ENCODE results near the gene ECD. TPM values are rescaled to one million over a fixed set of nuclear protein-coding genes. Genes with fewer than 3 reads are reported as not detected.
"Not testable (repeated sequence)": the region's sequence is repeated elsewhere in the genome, so short reads cannot be mapped to it uniquely, and the experiment has no call there.

Gene ECD
- total RNA-seq, 2 experiments from 2014 or later, result 30.5 to 31.7 TPM

DNA sequence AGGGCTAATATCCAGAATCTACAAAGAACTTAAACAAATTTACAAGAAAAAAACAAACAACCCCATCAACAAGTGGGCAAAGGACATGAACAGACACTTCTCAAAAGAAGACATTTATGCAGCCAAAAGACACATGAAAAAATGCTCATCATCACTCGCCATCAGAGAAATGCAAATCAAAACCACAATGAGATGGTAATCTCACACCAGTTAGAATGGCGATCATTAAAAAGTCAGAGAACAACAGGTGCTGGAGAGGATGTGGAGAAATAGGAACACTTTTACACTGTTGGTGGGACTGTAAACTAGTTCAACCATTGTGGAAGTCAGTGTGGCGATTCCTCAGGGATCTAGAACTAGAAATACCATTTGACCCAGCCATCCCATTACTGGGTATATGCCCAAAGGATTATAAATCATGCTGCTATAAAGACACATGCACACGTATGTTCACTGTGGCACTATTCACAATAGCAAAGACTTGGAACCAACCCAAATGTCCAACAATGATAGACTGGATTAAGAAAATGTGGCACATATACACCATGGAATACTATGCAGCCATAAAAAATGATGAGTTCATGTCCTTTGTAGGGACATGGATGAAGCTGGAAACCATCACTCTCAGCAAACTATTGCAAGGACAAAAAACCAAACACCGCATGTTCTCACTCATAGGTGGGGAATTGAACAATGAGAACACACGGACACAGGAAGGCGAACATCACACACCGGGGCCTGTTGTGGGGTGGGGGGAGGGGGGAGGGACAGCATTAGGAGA, 17.0 kb downstream of the ECD start:
- POLR2A ChIA-PET, H3K4me3 Mint-ChIP-seq, DNase-seq, CTCF ChIA-PET, H3K27ac Mint-ChIP-seq, H3K4me1 Mint-ChIP-seq, H3K9me3 Mint-ChIP-seq, H3K27me3 Mint-ChIP-seq: not testable (repeated sequence)
- peaks cover 42% of the 10 kb centered on the region for H3K36me3 Mint-ChIP-seq (ENCODE audit: low read depth)

DNA sequence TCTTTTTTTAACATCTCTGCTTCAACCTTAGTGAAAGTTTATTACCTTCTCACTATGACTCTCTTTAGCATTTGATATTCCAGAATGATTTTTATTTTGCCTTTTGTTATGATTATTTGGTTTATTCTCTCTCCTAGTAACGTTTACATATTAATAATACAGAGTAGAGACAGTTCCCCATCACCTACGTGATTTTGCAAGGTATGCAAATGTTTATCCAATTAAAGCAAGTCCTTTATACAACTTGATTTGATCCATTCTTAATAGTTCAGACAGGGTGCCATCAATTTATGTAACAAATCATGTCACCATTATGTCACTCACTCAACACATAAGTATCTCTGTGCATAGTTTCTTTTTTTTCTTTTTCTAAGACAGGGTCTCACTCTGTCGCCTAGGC, 26.2 kb downstream of the ECD start:
- H3K36me3 Mint-ChIP-seq (ENCODE audit: low read depth), result peaks cover 32% of the 10 kb centered on the region
- POLR2A ChIA-PET, result no interaction called here

DNA sequence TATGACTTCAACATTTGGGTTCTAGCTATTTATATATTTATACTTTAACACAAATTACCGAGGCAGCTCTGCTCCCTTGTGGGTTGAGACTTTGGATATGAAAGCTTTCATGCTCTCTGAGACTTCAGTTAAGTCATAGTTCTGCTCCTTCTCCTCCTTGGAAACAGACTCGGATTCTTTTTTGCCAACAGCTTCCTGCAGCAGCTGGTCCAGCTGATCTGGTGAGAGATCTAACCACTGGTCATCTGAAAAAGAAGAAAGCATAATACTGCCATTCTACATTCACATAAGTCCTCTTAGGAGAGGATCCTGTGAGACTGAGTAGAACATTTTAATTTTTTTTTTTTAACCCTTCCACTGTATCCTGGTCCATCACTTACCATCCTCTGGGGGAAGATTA, 28.6 kb downstream of the ECD start:
- H3K36me3 Mint-ChIP-seq (ENCODE audit: low read depth), result peaks cover 46% of the 10 kb centered on the region
- peaks cover 2% of the 10 kb centered on the region for H3K4me1 Mint-ChIP-seq
- ChIA-PET POLR2A (interaction anchor here (0.9 kb wide), 1 partner anchor 43 kb away, joined by 3 read pairs; no protein-coding TSS in a partner anchor), CTCF (interaction anchor here (0.6 kb wide), 2 partner anchors 42 to 787 kb away, joined by 3 read pairs; no protein-coding TSS in a partner anchor)
- no peak overlapping the region for H3K27ac Mint-ChIP-seq
- H3K27me3 Mint-ChIP-seq, result no peaks in the 10 kb centered on the region
- H3K4me3 Mint-ChIP-seq, result no peak overlapping the region
- H3K9me3 Mint-ChIP-seq, result no peaks in the 10 kb centered on the region
- DNase-seq, result no peak

More for the DNA sequence above, 26.2 kb downstream of the ECD start:
- Mint-ChIP-seq H3K9me3 (no peaks in the 10 kb centered on the region), H3K4me3 (no peak overlapping the region), H3K27ac (no peak overlapping the region), H3K4me1 (no peaks in the 10 kb centered on the region), H3K27me3 (no peaks in the 10 kb centered on the region)
- CTCF ChIA-PET, result no interaction called here
- no peak for DNase-seq

DNA sequence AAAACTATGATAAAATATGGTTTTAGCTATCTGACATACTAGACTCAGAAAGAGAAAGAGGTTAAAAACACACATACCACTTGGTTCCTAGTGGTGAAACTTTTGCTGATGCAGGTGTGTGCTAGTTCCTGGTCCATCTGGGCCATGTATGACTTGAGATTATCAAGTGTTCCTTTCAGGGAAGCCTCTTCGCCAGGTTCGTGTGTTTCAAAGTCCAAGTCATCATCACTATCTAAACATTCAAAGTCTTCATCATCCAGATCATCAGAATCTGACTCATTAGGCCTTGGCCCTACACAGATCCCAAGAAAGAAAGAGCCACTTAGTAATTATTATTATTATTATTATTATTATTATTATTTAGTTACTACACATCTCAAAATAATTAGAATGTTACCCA, 31.2 kb downstream of the ECD start:
- H3K36me3 Mint-ChIP-seq (ENCODE audit: low read depth), result peaks cover 54% of the 10 kb centered on the region

DNA sequence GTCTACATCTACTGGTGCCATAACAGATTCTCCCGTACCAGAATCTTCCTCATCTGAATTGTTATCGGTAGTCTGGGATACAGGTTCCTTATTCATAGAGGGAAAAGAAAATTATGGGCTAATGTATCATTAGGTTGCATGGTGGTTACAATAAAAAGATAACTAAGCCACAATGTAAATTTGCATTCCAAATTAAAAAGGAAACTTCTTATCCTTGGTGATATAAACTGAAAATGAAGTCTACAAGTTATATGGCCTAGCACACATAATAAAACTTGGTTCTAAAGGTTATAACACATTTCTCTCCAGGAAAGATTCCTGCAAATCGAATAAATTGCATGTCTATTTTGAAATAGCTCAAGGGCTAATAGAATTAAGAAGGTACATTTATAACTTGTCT, 33.1 kb downstream of the ECD start:
- H3K27me3 Mint-ChIP-seq, result no peaks in the 10 kb centered on the region
- no peak overlapping the region for H3K27ac Mint-ChIP-seq
- DNase-seq, result no peak
- POLR2A ChIA-PET, result interaction anchor here (0.6 kb wide), 1 partner anchor 39 kb away, joined by 5 read pairs; no protein-coding TSS in a partner anchor
- CTCF ChIA-PET, result interaction anchor here (0.5 to 3.4 kb wide), 3 partner anchors 11 to 125 kb away, joined by 3 to 13 read pairs (median 3); partner anchors contain the start of gene P4HA1
- H3K4me1 Mint-ChIP-seq, result peaks cover 2% of the 10 kb centered on the region
- no peaks in the 10 kb centered on the region for H3K9me3 Mint-ChIP-seq
- H3K36me3 Mint-ChIP-seq (ENCODE audit: low read depth), result peaks cover 56% of the 10 kb centered on the region
- H3K4me3 Mint-ChIP-seq, result no peak overlapping the region

More for the DNA sequence above, 31.2 kb downstream of the ECD start:
- Mint-ChIP-seq H3K27me3 (no peaks in the 10 kb centered on the region), H3K4me3 (no peak overlapping the region), H3K9me3 (no peaks in the 10 kb centered on the region), H3K4me1 (peaks cover 2% of the 10 kb centered on the region), H3K27ac (no peak overlapping the region)
- DNase-seq, result no peak
- POLR2A ChIA-PET, result no interaction called here
- CTCF ChIA-PET, result interaction anchor here (0.6 to 3.4 kb wide), 2 partner anchors 9 to 103 kb away, joined by 3 to 13 read pairs; no protein-coding TSS in a partner anchor

DNA sequence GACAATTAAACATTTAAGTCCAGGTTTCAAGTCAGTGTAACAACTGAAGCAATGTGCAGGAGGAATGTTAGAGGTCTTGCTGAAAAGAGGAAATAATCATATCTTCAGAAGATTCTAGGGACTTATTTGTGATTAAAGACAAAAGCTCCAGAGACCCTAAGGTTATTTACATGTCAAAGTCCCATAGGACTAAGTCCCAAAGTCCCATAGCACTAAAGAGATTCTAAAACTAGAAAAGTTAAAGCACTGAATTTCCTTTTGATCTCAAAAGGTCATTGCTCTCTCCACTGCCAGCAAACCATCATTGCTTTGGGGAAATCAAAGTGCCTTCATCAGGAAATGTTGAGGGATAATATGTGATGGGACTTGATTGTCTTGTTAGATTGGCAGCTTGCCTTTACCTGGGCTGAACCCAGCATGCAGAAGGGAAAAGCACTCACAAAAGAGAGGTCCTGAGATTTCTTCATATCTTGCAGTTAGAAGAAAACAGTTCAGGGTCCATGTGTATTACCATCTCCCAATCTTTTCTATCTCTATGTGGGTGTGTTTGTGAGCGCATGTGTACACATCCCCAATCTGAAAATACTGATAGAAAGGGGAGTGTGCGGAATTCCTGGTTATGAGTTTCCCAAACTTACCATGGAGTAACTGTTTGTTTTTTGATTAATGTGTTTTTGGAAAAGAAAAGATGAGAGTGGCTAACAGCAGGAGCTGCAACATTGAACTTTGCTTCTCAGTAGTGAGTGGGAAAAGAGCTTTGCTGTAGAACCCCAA, 35.7 kb downstream of the ECD start:
- POLR2A ChIA-PET, result interaction anchor here (0.7 kb wide), 1 partner anchor 244 kb away, joined by 3 read pairs; no protein-coding TSS in a partner anchor
- Mint-ChIP-seq H3K27me3 (no peaks in the 10 kb centered on the region), H3K9me3 (no peaks in the 10 kb centered on the region), H3K36me3 (ENCODE audit: low read depth) (peaks cover 53% of the 10 kb centered on the region), H3K27ac (no peak overlapping the region), H3K4me3 (no peak overlapping the region), H3K4me1 (peaks cover 2% of the 10 kb centered on the region)
- DNase-seq, result no peak
- CTCF ChIA-PET, result no interaction called here

DNA sequence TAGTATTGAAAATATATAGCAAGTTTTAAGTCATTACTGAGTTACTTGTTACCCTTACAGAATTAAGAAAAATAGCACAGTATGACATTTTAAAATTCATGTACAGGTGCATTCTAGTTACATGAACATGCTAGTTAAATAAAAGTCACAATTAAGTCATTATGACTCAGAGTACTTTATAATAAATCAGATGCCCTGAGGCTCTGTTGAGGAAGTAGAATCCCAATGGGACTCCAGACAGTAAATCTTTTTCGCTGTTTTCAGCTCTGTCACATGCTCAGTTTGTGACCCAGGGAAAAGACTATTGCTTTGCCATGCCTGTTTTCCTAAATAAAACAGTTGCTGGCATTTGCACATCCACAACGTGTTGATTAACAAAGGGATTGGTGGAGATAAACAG, 36.5 kb downstream of the ECD start:
- ChIA-PET POLR2A (no interaction called here), CTCF (no interaction called here)
- Mint-ChIP-seq H3K4me1 (peaks cover 2% of the 10 kb centered on the region), H3K36me3 (ENCODE audit: low read depth) (peaks cover 50% of the 10 kb centered on the region), H3K27me3 (no peaks in the 10 kb centered on the region), H3K27ac (no peak overlapping the region), H3K9me3 (no peaks in the 10 kb centered on the region), H3K4me3 (no peak overlapping the region)
- no peak for DNase-seq

DNA sequence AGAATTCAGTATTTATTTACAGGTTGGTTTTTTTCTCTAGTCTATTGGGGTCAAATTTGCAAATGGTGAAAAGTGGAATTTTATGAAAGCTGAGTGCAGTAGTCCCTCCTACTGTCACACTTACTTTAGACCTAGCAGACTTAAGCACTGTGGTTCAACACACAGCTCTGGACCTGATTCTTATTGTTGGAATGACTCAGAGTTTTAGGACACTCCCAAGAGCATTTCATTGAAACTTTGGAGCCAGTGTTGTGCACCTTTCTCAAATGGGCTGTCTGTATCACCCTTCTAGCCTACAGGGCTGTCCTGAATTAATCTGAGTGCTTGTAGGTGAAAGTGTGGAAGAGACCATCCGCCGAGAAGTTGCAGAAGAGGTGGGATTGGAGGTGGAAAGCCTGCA, 41.5 kb downstream of the ECD start:
- no peak overlapping the region for H3K4me3 Mint-ChIP-seq
- H3K9me3 Mint-ChIP-seq, result no peaks in the 10 kb centered on the region
- no peak overlapping the region for H3K27ac Mint-ChIP-seq
- no peaks in the 10 kb centered on the region for H3K27me3 Mint-ChIP-seq
- no peaks in the 10 kb centered on the region for H3K4me1 Mint-ChIP-seq
- peaks cover 23% of the 10 kb centered on the region for H3K36me3 Mint-ChIP-seq (ENCODE audit: low read depth)
- DNase-seq, result no peak
- ChIA-PET CTCF (no interaction called here), POLR2A (no interaction called here)

DNA sequence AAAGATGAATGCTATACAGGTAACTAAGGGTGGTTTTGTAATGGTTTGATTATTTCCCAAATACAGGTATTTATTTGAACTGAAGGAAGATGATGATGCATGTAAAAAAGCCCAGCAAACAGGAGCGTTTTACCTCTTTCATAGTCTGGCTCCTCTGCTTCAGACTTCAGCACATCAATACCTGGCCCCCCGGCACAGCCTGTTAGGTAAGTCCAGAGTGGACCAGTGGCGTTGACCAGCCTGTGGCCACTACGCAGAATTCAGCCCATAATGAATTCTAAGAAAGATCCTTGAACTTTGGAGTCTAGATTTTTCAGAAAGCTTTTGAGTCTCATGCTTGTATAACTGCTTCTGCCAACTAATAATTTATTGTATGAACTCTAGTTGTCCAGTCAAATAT, 47.9 kb downstream of the ECD start:
- no peak for DNase-seq
- POLR2A ChIA-PET, result no interaction called here
- peaks cover 11% of the 10 kb centered on the region for H3K36me3 Mint-ChIP-seq (ENCODE audit: low read depth)
- no peaks in the 10 kb centered on the region for H3K9me3 Mint-ChIP-seq
- H3K27me3 Mint-ChIP-seq, result no peaks in the 10 kb centered on the region
- H3K27ac Mint-ChIP-seq, result no peak overlapping the region
- no peak overlapping the region for H3K4me3 Mint-ChIP-seq
- H3K4me1 Mint-ChIP-seq, result no peaks in the 10 kb centered on the region
- CTCF ChIA-PET, result no interaction called here

DNA sequence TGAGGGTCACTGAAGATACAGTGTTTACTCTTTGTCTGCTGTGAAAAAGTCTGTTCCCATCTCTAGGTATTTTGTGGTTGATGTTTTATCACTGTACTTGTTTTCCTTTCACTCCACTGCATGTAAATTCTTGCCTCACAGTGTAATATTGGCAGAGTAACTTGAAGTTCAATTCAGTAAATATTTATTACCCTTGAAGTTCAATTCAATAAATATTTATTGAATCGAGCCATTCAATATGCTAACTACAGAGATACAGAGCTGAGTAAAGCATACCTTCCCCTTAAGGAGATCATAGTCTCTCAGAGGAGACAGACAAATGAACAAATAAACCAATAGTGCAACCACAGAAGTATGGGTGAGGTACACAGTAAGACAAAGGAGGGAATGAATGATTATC, 48.4 kb downstream of the ECD start:
- Mint-ChIP-seq H3K27ac (no peak overlapping the region), H3K27me3 (no peaks in the 10 kb centered on the region), H3K9me3 (no peaks in the 10 kb centered on the region), H3K36me3 (ENCODE audit: low read depth) (peaks cover 14% of the 10 kb centered on the region), H3K4me1 (no peaks in the 10 kb centered on the region), H3K4me3 (no peak overlapping the region)
- ChIA-PET CTCF (no interaction called here), POLR2A (no interaction called here)
- no peak for DNase-seq

DNA sequence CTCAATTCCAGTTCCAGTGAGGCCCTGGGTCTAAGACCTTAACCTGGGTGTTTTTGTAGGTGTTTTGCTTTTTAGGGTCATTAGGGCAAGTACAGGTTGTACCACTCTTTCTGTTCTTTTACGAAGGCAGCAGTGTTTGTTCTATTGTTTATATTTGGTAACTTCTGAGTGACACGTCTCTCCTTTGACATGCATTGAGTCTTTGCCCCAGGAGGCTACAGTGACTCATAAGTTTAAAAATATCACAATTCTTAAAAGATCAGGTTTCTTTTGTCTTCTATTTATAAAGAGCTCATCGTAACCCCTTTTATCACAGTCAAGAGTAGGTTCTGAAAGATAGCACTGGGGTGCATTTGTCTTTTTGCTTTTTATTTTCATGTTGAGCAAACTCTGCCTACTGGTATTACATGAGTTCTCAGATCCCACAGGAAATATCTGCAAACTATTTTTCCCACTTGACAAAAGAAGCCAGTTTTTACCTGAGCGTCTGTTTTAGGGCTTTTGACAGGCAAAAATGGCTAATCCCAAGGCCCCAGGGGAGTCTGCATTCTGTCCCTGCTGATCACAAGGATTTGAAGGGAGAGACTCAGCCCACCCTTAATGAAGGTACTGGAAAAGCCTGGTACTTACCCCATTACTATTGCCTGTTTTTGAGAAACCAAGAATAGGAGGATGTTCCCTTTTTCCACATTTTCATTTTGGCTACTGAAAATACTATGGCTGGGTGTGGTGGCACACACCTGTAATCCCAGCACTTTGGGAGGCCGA, 49.6 kb downstream of the ECD start:
- ChIA-PET POLR2A (interaction anchor here (0.7 kb wide), 1 partner anchor 30 kb away, joined by 4 read pairs; no protein-coding TSS in a partner anchor), CTCF (no interaction called here)
- Mint-ChIP-seq H3K9me3 (no peaks in the 10 kb centered on the region), H3K27me3 (no peaks in the 10 kb centered on the region), H3K27ac (no peak overlapping the region), H3K4me3 (no peak overlapping the region), H3K4me1 (no peaks in the 10 kb centered on the region), H3K36me3 (ENCODE audit: low read depth) (peaks cover 9% of the 10 kb centered on the region)
- DNase-seq, result no peak

DNA sequence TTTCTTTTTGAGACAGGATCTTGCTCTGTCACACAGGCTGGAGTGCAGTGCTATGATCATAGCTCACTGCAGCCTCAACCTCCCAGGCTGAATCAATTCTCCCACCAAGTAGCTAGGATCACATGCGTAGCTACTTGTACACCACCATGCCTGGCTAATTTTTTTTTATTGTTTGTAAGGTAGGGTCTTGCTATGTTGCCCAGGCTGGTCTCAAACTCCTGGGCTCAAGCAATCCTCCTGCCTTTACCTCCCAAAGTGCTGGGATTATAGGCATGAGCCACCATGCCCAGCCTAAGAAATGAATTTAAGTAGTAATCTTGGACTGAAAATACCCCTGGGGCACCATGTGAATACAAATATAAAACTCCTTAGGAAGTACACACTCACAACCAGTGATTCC, 51.8 kb downstream of the ECD start:
- Mint-ChIP-seq H3K4me3 (no peak overlapping the region), H3K27ac (no peak overlapping the region), H3K36me3 (ENCODE audit: low read depth) (peaks cover 9% of the 10 kb centered on the region), H3K9me3 (no peaks in the 10 kb centered on the region), H3K4me1 (peaks cover 6% of the 10 kb centered on the region), H3K27me3 (no peaks in the 10 kb centered on the region)
- no peak for DNase-seq
- ChIA-PET CTCF (no interaction called here), POLR2A (interaction anchor here (0.6 kb wide), 1 partner anchor 1242 kb away, joined by 3 read pairs; no protein-coding TSS in a partner anchor)

DNA sequence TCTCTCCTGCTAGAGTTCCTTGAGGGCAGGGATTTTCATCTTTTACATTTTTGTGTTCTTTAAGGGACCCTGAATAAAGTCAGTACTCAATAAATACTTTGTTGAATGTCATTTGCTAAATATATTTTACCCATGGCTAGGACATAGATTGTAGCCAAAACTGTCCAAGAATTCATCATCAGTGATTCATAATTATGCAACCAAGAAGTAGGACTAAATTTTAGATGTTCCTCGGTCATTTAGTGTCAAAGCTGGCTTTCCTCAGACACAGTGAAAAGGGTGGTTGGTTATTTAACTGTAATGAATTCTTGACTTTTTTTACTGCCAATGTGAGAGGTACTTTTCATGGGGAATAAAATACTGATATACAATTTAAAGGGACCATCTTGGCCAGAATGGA, 54.3 kb downstream of the ECD start:
- CTCF ChIA-PET, result interaction anchor here (1.0 kb wide), 1 partner anchor 10 kb away, joined by 3 read pairs; no protein-coding TSS in a partner anchor
- no peak overlapping the region for H3K27ac Mint-ChIP-seq
- DNase-seq, result no peak
- no peaks in the 10 kb centered on the region for H3K27me3 Mint-ChIP-seq
- H3K9me3 Mint-ChIP-seq, result peaks cover 10% of the 10 kb centered on the region
- peaks cover 23% of the 10 kb centered on the region for H3K36me3 Mint-ChIP-seq (ENCODE audit: low read depth)
- peaks cover 19% of the 10 kb centered on the region for H3K4me1 Mint-ChIP-seq
- POLR2A ChIA-PET, result no interaction called here
- no peak overlapping the region for H3K4me3 Mint-ChIP-seq

All from activated CD4-positive, alpha-beta T cell treated with anti-CD3 and anti-CD28 coated beads, Interleukin-2, amount 10 ng/mL, durations not matched to agents 7 days and 5 days (primary cell).